ENCODE results near the gene CETP.
"Not testable (repeated sequence)": the region's sequence is repeated elsewhere in the genome, so short reads cannot be mapped to it uniquely, and the experiment has no call there.

The CETP gene

DNA sequence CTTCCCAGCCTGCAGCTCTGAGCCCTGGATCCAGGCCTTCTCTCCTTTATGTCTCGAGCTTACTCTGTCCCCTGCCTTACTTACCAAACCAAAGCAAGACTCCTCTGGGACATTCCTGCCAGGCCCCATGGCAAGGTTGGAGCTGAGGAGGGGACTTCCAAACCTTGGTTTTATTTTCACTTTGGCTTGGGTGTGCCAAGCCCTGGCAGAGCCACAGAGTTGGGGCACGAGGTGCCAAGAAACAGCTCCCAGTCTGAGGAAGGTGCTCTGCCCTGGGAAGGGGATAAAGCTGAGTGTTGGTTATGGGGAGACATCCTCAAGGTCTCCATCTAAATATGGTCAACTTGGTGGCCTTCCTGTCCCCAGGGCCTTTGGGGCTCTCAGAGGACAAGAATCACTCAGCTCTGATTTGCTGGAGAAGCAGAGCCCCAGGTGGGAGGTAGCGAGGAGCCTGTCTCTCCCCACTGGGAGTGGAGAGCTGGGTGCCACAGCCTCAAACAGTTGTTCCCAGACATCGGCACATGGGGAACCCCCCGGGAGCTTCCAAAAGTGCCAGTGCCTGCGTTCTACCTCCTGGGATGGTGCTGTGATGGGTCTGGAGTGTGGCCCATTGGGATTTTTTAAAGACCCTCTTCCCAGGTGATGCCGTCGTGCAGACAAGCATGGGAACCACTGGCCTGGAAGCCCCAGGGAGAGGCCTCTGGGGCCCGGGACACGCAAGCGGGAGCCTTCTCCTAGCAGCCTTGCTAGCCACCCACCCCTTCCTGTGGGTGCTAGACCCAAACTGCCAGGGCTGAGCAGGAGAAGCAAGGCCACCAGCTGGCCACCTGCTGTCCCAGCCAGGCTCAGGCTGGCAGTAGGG lies 37.9 kb downstream of the CETP start:
- H3K9ac ChIP-seq (ENCODE audit: low read depth, low read length), result no peak overlapping the region
- no peaks in the 10 kb centered on the region for H3K4me1 ChIP-seq (ENCODE audit: insufficient read depth, low read length)
- H3K9me3 ChIP-seq (ENCODE audit: control insufficient read depth, insufficient read depth, low read length), result no peaks in the 10 kb centered on the region
- H3K36me3 ChIP-seq (ENCODE audit: insufficient read depth, low read length), result no peaks in the 10 kb centered on the region

GRCh38 chr16:57000271-57001025 lies 38.7 kb downstream of the CETP start:
- Histone ChIP-seq H3K4me1 (ENCODE audit: insufficient read depth, low read length) (no peaks in the 10 kb centered on the region), H3K36me3 (ENCODE audit: insufficient read depth, low read length) (no peaks in the 10 kb centered on the region), H3K9ac (ENCODE audit: low read depth, low read length) (no peak overlapping the region), H3K9me3 (ENCODE audit: control insufficient read depth, insufficient read depth, low read length) (no peaks in the 10 kb centered on the region)

- Histone ChIP-seq H3K9ac (ENCODE audit: low read depth, low read length) (no peak overlapping the region), H3K9me3 (ENCODE audit: control insufficient read depth, insufficient read depth, low read length) (no peaks in the 10 kb centered on the region), H3K4me1 (ENCODE audit: insufficient read depth, low read length) (no peaks in the 10 kb centered on the region), H3K36me3 (ENCODE audit: insufficient read depth, low read length) (no peaks in the 10 kb centered on the region)
Observed at GRCh38 chr16:57001026-57001679, 39.4 kb downstream of the CETP start.

DNA sequence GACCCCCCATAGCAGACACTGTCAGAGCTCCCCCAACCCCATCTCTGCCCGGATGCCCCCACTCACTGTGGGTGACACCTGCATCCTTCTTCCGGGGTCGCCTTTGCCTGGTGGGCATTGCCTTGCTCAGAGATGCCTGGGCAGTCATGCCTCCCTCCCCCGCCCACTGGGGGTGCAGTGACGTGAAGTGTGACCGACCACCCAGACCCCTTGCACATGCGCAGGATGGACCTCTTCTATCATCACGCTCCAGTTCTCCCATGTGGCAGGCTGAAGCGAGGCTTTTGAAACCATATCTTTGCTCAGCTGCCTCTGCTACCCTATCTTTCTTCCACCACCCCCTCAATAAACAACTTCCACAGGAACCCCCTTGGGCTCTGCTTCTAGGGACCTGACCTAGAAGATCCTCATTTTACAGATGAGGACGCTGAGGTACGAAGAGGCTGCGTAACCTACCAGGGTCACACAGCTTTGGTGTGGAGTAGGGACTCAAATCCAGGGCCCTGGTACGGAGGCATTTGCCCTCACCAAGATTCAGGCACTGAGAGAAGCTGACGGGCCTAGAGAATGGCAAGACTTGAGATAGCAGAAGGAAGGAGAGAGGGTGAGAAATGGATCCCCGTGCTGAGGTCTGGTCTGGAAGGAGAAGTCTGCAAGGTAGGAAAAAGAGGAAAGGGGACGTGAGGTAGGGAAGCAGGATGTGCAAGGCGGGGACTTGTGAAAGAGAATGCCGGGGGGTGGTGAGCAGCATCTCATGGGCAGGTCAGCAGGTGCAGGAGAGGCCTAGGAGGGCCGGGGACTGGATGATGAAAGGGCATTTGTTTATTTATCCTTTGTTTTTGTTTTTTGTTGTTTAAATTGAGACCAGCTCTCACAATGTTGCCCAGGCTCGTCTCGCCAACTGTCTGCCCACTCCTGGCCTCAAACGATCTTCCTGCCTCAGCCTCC lies 42.0 kb downstream of the CETP start:
- no peaks in the 10 kb centered on the region for H3K4me1 ChIP-seq (ENCODE audit: insufficient read depth, low read length)
- no peak overlapping the region for H3K9ac ChIP-seq (ENCODE audit: low read depth, low read length)
- no peaks in the 10 kb centered on the region for H3K9me3 ChIP-seq (ENCODE audit: control insufficient read depth, insufficient read depth, low read length)
- no peaks in the 10 kb centered on the region for H3K36me3 ChIP-seq (ENCODE audit: insufficient read depth, low read length)

GRCh38 chr16:57004387-57005250 lies 42.9 kb downstream of the CETP start:
- Histone ChIP-seq H3K36me3 (ENCODE audit: insufficient read depth, low read length) (no peaks in the 10 kb centered on the region), H3K9me3 (ENCODE audit: control insufficient read depth, insufficient read depth, low read length) (no peaks in the 10 kb centered on the region), H3K4me1 (ENCODE audit: insufficient read depth, low read length) (no peaks in the 10 kb centered on the region), H3K9ac (ENCODE audit: low read depth, low read length) (no peak overlapping the region)

DNA sequence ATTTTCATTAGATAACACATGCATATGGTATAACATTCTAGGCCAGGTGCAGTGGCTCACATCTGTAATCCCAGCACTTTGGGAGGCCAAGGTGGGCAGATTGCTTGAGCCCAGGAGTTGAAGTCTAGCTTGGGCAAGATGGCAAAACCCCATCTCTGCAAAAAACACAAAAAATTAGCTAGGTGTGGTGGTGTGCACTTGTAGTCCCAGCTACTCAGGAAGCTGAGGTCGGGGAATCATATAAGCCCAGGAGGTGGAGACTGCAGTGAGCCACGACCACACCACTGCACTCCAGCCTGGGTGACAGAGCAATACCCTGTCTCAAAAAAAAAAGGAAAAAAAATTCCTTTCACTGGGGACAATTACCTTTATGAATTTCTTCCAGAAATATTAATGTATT lies 43.8 kb downstream of the CETP start:
- H3K4me1 ChIP-seq (ENCODE audit: insufficient read depth, low read length); H3K9ac ChIP-seq (ENCODE audit: low read depth, low read length); H3K36me3 ChIP-seq (ENCODE audit: insufficient read depth, low read length); H3K9me3 ChIP-seq (ENCODE audit: control insufficient read depth, insufficient read depth, low read length): not testable (repeated sequence)

DNA sequence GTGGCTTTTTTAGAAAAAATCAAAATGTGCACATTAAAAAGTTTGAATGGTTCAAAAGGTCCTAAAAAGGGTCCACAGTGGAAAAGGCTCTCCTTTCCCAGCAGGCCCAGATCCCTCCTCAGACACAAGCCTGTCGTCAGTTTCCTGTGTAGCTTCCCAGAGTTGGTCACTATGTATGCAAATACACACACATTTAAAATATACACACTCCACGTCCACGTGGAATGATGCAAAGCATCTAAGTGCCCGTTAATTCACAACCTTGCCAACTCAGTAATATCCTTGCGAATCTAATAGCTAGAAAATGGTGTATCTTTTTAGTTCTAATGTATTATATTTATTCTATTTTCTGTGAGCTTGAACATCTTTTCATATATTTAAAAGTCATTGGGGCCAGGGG lies 45.3 kb downstream of the CETP start:
- no peak overlapping the region for H3K9ac ChIP-seq (ENCODE audit: low read depth, low read length)
- peaks cover 1% of the 10 kb centered on the region; the same call in 1 of the 2 replicates for H3K4me1 ChIP-seq (ENCODE audit: insufficient read depth, low read length)
- no peaks in the 10 kb centered on the region for H3K36me3 ChIP-seq (ENCODE audit: insufficient read depth, low read length)
- H3K9me3 ChIP-seq (ENCODE audit: control insufficient read depth, insufficient read depth, low read length), result no peaks in the 10 kb centered on the region

DNA sequence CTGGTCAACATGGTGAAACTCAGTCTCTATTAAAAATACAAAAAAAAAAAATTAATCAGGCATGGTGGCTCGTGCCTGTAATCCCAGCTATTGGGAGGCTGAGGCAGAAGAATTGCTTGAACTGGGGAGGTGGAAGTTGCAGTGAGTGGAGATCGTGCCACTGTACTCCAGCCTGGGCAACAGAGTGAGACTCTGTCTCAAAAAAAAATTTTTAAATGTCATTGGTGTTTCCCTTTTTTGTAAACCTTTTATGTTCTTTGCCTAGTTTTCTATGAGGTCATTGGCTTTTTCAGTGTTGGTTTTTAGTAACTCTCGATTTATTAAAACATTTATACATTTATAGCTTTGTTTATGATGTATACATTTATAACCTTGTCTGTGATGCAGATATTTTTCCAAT lies 45.8 kb downstream of the CETP start:
- H3K9me3 ChIP-seq (ENCODE audit: control insufficient read depth, insufficient read depth, low read length), result no peaks in the 10 kb centered on the region
- H3K36me3 ChIP-seq (ENCODE audit: insufficient read depth, low read length), result no peaks in the 10 kb centered on the region
- peaks cover 6% of the 10 kb centered on the region; the same call in 1 of the 2 replicates for H3K4me1 ChIP-seq (ENCODE audit: insufficient read depth, low read length)
- no peak overlapping the region for H3K9ac ChIP-seq (ENCODE audit: low read depth, low read length)

GRCh38 chr16:57008440-57008839 lies 46.7 kb downstream of the CETP start:
- H3K36me3 ChIP-seq (ENCODE audit: insufficient read depth, low read length), result no peaks in the 10 kb centered on the region
- no peak overlapping the region for H3K9ac ChIP-seq (ENCODE audit: low read depth, low read length)
- no peaks in the 10 kb centered on the region for H3K9me3 ChIP-seq (ENCODE audit: control insufficient read depth, insufficient read depth, low read length)
- peaks cover 8% of the 10 kb centered on the region; the same call in 1 of the 2 replicates for H3K4me1 ChIP-seq (ENCODE audit: insufficient read depth, low read length)

GRCh38 chr16:57009643-57010170 lies 48.0 kb downstream of the CETP start:
- Histone ChIP-seq H3K9me3 (ENCODE audit: control insufficient read depth, insufficient read depth, low read length) (no peaks in the 10 kb centered on the region), H3K9ac (ENCODE audit: low read depth, low read length) (no peak overlapping the region), H3K4me1 (ENCODE audit: insufficient read depth, low read length) (peaks cover 8% of the 10 kb centered on the region; the same call in 1 of the 2 replicates), H3K36me3 (ENCODE audit: insufficient read depth, low read length) (no peaks in the 10 kb centered on the region)

- peaks cover 8% of the 10 kb centered on the region; the same call in 1 of the 2 replicates for H3K4me1 ChIP-seq (ENCODE audit: insufficient read depth, low read length)
- H3K9me3 ChIP-seq (ENCODE audit: control insufficient read depth, insufficient read depth, low read length), result no peaks in the 10 kb centered on the region
- H3K36me3 ChIP-seq (ENCODE audit: insufficient read depth, low read length), result no peaks in the 10 kb centered on the region
- H3K9ac ChIP-seq (ENCODE audit: low read depth, low read length), result no peak overlapping the region; the same call in 1 of the 2 replicates
Observed at GRCh38 chr16:57012353-57012752, 50.6 kb downstream of the CETP start.

DNA sequence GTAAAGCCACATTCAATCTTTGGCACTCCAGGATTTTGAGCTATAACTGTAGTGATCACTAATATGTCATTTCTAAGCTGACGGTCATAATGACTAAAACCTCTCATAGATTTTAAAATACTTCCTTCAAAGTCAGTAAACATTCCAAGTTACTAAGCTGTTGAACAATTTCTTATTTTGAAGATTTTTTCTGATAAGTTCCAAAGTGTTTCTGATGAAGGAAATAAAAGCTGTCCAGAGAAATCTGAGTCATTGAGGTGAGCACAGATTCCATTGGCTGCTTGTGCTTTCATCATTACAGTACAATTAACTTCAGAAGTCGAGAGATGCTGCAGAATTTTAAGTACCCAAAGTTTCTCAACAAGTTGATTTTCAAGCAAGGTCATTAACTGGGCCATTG lies 51.5 kb downstream of the CETP start:
- Histone ChIP-seq H3K9me3 (ENCODE audit: control insufficient read depth, insufficient read depth, low read length) (no peaks in the 10 kb centered on the region), H3K9ac (ENCODE audit: low read depth, low read length) (no peak overlapping the region), H3K36me3 (ENCODE audit: insufficient read depth, low read length) (no peaks in the 10 kb centered on the region), H3K4me1 (ENCODE audit: insufficient read depth, low read length) (peaks cover 8% of the 10 kb centered on the region; the same call in 1 of the 2 replicates)

DNA sequence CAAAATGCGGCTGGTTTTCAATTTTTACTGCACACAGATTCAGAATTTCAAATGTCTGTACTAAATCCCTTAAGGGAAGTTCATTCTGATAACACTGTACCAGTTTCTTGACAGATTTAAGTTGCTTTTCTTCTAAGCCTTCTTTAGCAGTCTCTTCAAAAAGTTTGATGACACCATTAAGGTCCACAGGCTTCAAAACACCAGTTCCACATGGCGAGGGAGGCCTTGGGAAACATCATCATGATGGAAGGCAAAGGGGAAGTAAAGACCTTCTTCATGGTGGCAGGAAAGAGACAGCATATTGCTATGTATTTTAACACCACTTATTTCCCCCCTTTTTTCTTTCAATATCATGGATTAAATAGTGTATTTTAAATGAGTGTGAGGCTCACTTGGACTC lies 52.2 kb downstream of the CETP start:
- no peak overlapping the region for H3K9ac ChIP-seq (ENCODE audit: low read depth, low read length)
- H3K9me3 ChIP-seq (ENCODE audit: control insufficient read depth, insufficient read depth, low read length), result no peaks in the 10 kb centered on the region
- no peaks in the 10 kb centered on the region for H3K36me3 ChIP-seq (ENCODE audit: insufficient read depth, low read length)
- peaks cover 8% of the 10 kb centered on the region; the same call in 1 of the 2 replicates for H3K4me1 ChIP-seq (ENCODE audit: insufficient read depth, low read length)
